ENCODE data around the gene MAN1A2.
"Not testable (repeated sequence)": the region's sequence is repeated elsewhere in the genome, so short reads cannot be mapped to it uniquely, and the experiment has no call there.

Gene MAN1A2

DNA sequence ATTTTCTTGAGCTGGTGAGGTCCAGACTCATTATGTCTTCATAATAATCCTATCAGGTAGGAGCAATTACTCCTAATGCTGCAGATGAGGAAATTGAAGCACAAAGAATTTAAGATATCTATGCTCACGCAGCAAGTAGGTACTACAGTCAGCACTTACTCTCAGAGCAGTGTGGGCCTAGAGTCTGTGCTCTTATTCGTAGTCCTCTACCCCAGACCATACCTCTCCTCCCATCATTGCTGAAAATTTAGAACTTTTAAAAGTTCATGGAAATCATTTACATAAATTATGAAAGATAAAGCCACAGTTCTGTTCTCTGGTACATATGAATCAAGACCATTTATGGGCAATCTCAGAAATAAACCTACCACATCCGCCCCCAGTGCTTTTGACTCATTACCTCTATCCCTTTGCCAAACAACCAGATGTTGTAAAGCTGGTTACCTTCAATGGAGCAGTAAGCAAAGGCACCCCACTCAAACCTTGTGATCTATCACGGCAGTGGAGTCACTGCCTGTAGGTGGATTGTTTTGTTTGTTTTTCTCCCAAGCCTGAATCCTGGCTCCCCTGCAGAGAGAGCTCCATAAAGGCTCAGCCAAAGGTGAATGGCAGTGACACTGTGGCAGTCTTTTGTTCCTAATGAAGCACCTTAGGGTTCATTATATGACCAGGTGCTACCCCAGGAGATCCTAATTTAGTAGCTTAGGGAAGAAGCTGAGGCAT, 20.9 kb upstream of the MAN1A2 start:
- H3K4me1 ChIP-seq (ENCODE audit: control insufficient read depth, low read length) = no peaks in the 10 kb centered on the region; the same call in 1 of the 2 replicates
- no peaks in the 10 kb centered on the region for H3K79me2 ChIP-seq (ENCODE audit: control insufficient read depth, low read length)
- H3K4me2 ChIP-seq (ENCODE audit: low read length) = no peak overlapping the region
- H3K9me3 ChIP-seq (ENCODE audit: control insufficient read depth, insufficient read depth, low read length) = no peaks in the 10 kb centered on the region
- no peaks in the 10 kb centered on the region for H3K27me3 ChIP-seq (ENCODE audit: control insufficient read depth, low read length)
- H3K36me3 ChIP-seq (ENCODE audit: control insufficient read depth, low read length) = no peaks in the 10 kb centered on the region
- no peaks in the 10 kb centered on the region for H3F3A ChIP-seq (ENCODE audit: control insufficient read depth, insufficient read depth)
- no peaks in the 10 kb centered on the region for H4K20me1 ChIP-seq (ENCODE audit: control insufficient read depth, insufficient read depth, low read depth, low read length)
- TF ChIP-seq, protein P1, sequence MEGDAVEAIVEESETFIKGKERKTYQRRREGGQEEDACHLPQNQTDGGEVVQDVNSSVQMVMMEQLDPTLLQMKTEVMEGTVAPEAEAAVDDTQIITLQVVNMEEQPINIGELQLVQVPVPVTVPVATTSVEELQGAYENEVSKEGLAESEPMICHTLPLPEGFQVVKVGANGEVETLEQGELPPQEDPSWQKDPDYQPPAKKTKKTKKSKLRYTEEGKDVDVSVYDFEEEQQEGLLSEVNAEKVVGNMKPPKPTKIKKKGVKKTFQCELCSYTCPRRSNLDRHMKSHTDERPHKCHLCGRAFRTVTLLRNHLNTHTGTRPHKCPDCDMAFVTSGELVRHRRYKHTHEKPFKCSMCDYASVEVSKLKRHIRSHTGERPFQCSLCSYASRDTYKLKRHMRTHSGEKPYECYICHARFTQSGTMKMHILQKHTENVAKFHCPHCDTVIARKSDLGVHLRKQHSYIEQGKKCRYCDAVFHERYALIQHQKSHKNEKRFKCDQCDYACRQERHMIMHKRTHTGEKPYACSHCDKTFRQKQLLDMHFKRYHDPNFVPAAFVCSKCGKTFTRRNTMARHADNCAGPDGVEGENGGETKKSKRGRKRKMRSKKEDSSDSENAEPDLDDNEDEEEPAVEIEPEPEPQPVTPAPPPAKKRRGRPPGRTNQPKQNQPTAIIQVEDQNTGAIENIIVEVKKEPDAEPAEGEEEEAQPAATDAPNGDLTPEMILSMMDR (IDR thresholded peaks at IDR 0.05; ENCODE audit: low read depth, low read length, poor library complexity, severe bottlenecking) = no peak
- TF ChIP-seq EZH2phosphoT487 (IDR thresholded peaks at IDR 0.05; ENCODE audit: borderline replicate concordance, low read length) = no peak
- H3K27ac ChIP-seq (ENCODE audit: low read depth, low read length) = no peak overlapping the region
- H3K4me3 ChIP-seq (ENCODE audit: low read length) = no peak overlapping the region
- H3K9me2 ChIP-seq (replicated peaks; ENCODE audit: control insufficient read depth, low read length) = no peaks in the 10 kb centered on the region

DNA sequence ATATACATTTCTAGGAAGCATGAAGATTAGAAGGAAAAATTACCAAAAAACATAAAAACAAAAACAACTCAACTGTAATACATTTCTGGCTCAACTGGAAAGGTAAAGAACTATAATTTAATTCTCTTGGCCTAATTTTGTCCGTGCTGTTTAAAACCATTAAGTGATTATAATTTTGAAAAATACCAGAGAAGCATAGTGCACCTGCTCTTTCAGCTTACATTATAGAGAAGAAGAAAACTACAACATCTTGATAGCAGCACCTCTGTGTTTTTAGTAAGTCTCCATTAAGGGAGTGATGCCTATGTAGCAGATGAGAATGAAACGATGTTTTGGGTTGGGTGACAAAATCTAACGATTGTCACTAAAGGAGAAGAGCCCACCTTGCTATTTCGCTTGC, 19.3 kb upstream of the MAN1A2 start:
- H3K4me1 ChIP-seq (ENCODE audit: control insufficient read depth, low read length) = no peaks in the 10 kb centered on the region; the same call in 1 of the 2 replicates
- H3K36me3 ChIP-seq (ENCODE audit: control insufficient read depth, low read length) = no peaks in the 10 kb centered on the region
- H3K9me2 ChIP-seq (replicated peaks; ENCODE audit: control insufficient read depth, low read length) = no peaks in the 10 kb centered on the region
- H3K4me3 ChIP-seq (ENCODE audit: low read length) = no peak overlapping the region
- H4K20me1 ChIP-seq (ENCODE audit: control insufficient read depth, insufficient read depth, low read depth, low read length) = no peaks in the 10 kb centered on the region
- TF ChIP-seq, protein P1 (IDR thresholded peaks at IDR 0.05; ENCODE audit: low read depth, low read length, poor library complexity, severe bottlenecking) = no peak
- TF ChIP-seq EZH2phosphoT487 (IDR thresholded peaks at IDR 0.05; ENCODE audit: borderline replicate concordance, low read length) = no peak
- no peak overlapping the region for H3K4me2 ChIP-seq (ENCODE audit: low read length)
- no peaks in the 10 kb centered on the region for H3K27me3 ChIP-seq (ENCODE audit: control insufficient read depth, low read length)
- H3K9me3 ChIP-seq (ENCODE audit: control insufficient read depth, insufficient read depth, low read length) = no peaks in the 10 kb centered on the region
- H3K79me2 ChIP-seq (ENCODE audit: control insufficient read depth, low read length) = no peaks in the 10 kb centered on the region
- H3K27ac ChIP-seq (ENCODE audit: low read depth, low read length) = no peak overlapping the region
- H3F3A ChIP-seq (ENCODE audit: control insufficient read depth, insufficient read depth) = no peaks in the 10 kb centered on the region

GRCh38 chr1:117352695-117353094, 14.6 kb upstream of the MAN1A2 start:
- H3K4me1 ChIP-seq (ENCODE audit: control insufficient read depth, low read length); H3K27ac ChIP-seq (ENCODE audit: low read depth, low read length); H4K20me1 ChIP-seq (ENCODE audit: control insufficient read depth, insufficient read depth, low read depth, low read length); H3K27me3 ChIP-seq (ENCODE audit: control insufficient read depth, low read length); H3K9me3 ChIP-seq (ENCODE audit: control insufficient read depth, insufficient read depth, low read length); H3K36me3 ChIP-seq (ENCODE audit: control insufficient read depth, low read length); H3K4me3 ChIP-seq (ENCODE audit: low read length); H3K79me2 ChIP-seq (ENCODE audit: control insufficient read depth, low read length); H3F3A ChIP-seq (ENCODE audit: control insufficient read depth, insufficient read depth); H3K9me2 ChIP-seq (replicated peaks; ENCODE audit: control insufficient read depth, low read length); H3K4me2 ChIP-seq (ENCODE audit: low read length): not testable (repeated sequence)

DNA sequence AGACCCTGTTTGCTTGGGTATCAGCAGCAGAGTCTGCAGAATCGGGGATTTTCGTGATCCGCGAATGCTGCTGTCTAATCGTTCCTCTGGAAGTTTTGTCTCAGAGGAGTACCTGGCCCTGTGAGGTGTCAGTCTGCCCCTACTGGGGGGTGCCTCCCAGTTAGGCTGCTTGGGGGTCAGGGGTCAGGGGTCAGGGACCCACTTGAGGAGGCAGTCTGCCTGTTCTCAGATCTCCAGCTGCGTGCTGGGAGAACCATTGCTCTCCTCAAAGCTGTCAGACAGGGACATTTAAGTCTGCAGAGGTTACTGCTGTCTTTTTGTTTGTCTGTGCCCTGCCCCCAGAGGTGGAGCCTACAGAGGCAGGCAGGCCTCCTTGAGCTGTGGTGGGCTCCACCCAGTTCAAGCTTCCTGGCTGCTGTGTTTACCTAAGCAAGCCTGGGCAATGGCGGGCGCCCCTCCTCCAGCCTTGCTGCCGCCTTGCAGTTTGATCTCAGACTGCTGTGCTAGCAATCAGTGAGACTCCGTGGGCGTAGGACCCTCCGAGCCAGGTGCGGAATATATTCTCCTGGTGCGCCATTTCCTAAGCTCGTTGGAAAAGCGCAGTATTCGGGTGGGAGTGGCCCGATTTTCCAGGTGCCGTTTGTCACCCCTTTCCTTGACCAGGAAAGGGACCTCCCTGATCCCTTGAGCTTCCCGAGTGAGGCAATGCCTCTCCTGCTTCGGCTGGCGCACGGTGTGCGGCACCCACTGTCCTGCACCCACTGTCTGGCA, 9.2 kb upstream of the MAN1A2 start:
- H3F3A ChIP-seq (ENCODE audit: control insufficient read depth, insufficient read depth); H3K27me3 ChIP-seq (ENCODE audit: control insufficient read depth, low read length); H3K9me2 ChIP-seq (replicated peaks; ENCODE audit: control insufficient read depth, low read length); H3K4me1 ChIP-seq (ENCODE audit: control insufficient read depth, low read length); H3K4me3 ChIP-seq (ENCODE audit: low read length); H4K20me1 ChIP-seq (ENCODE audit: control insufficient read depth, insufficient read depth, low read depth, low read length); H3K4me2 ChIP-seq (ENCODE audit: low read length); H3K27ac ChIP-seq (ENCODE audit: low read depth, low read length); H3K79me2 ChIP-seq (ENCODE audit: control insufficient read depth, low read length); H3K36me3 ChIP-seq (ENCODE audit: control insufficient read depth, low read length); H3K9me3 ChIP-seq (ENCODE audit: control insufficient read depth, insufficient read depth, low read length): not testable (repeated sequence)

GRCh38 chr1:117358604-117358887, 8.7 kb upstream of the MAN1A2 start:
- not testable (repeated sequence) for H3K27me3 ChIP-seq (ENCODE audit: control insufficient read depth, low read length); H3F3A ChIP-seq (ENCODE audit: control insufficient read depth, insufficient read depth); H3K27ac ChIP-seq (ENCODE audit: low read depth, low read length); H3K9me3 ChIP-seq (ENCODE audit: control insufficient read depth, insufficient read depth, low read length); H3K9me2 ChIP-seq (replicated peaks; ENCODE audit: control insufficient read depth, low read length); H3K36me3 ChIP-seq (ENCODE audit: control insufficient read depth, low read length); H3K79me2 ChIP-seq (ENCODE audit: control insufficient read depth, low read length); H3K4me1 ChIP-seq (ENCODE audit: control insufficient read depth, low read length); H3K4me3 ChIP-seq (ENCODE audit: low read length); H3K4me2 ChIP-seq (ENCODE audit: low read length); H4K20me1 ChIP-seq (ENCODE audit: control insufficient read depth, insufficient read depth, low read depth, low read length)
